Retina (tissue), 1 donor: ENCODE results near the gene CCR7.

ENCODE experiments used
- DNase-seq: peaks from one replicate; pipeline ENCODE4 v3.0.0-alpha.2; 2016

The CCR7 gene, protein sequence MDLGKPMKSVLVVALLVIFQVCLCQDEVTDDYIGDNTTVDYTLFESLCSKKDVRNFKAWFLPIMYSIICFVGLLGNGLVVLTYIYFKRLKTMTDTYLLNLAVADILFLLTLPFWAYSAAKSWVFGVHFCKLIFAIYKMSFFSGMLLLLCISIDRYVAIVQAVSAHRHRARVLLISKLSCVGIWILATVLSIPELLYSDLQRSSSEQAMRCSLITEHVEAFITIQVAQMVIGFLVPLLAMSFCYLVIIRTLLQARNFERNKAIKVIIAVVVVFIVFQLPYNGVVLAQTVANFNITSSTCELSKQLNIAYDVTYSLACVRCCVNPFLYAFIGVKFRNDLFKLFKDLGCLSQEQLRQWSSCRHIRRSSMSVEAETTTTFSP

GRCh38 chr17:40564883-40565768 lies at the start of gene CCR7:
TSS of gene CCR7 (minus strand) at chr17:40565472. CDS start at chr17:40565409, 63 bp downstream.
- no peak for DNase-seq

- no peak for DNase-seq
Measured at GRCh38 chr17:40614431-40615067, 49.3 kb upstream of the CCR7 start.

GRCh38 chr17:40613467-40614154 lies 48.3 kb upstream of the CCR7 start:
- DNase-seq, result no peak

DNA sequence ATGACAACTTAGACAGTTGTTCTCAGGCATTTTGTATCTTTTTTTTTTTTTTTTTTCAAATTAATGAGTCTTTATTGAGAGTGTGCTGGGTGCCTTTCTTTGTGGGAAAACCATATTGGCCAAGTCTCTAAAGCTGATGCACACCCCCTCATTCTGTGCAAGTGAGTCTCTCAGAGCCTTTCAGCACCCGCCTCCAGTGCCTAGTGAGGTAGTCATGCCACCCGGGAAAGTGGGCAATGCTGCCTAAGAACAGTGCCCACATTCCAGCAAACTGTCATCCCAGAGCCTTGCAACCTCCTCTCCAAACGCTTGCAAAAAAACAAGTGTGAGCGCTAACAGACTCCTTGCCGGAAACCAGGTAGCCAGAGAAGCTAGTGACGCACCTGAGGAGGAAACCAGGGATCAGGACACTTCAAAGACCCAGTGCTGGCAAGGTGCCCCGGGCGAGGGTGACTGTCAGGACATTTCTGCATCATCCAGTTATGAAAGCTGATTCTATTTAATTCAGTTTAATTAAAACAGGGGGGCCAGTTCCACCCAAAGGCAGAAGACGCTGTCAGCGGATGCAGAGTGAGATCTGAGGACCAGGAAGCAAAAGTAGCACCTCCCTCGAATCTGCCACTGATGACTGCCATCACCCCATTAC lies 47.5 kb upstream of the CCR7 start:
- no peak for DNase-seq

- no peak for DNase-seq
Measured at GRCh38 chr17:40611840-40612474, 46.7 kb upstream of the CCR7 start.

- no peak for DNase-seq
Measured at GRCh38 chr17:40610359-40610758, 45.1 kb upstream of the CCR7 start.

- no peak for DNase-seq
Measured at GRCh38 chr17:40608061-40608581, 42.8 kb upstream of the CCR7 start.

DNA sequence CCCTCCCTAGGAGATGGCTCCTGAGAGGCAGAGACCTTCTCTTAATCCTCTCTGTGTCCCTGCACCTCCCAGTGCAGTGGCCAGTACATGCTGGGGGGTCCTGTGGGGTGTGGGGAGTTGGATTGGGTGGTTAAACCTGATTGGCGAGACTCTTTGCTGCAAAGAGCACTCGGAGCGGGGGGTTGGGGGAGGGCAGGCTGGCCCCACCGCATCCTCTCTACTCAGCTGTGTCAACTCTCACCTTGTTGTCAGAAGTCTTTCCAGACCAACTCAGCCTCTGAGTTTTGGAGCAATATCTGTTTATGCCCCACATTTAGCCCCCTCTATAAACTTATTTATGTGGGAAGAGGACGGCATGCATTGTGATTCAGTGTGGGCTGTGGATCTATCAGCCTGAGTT lies 42.4 kb upstream of the CCR7 start:
- no peak for DNase-seq

- DNase-seq, result no peak
Measured at GRCh38 chr17:40606548-40607353, 41.5 kb upstream of the CCR7 start.

- no peak for DNase-seq
Measured at GRCh38 chr17:40605306-40605705, 40.0 kb upstream of the CCR7 start.

- no peak for DNase-seq
Measured at GRCh38 chr17:40604327-40605080, 39.2 kb upstream of the CCR7 start.

- no peak for DNase-seq
Measured at GRCh38 chr17:40602445-40603443, 37.5 kb upstream of the CCR7 start.

DNA sequence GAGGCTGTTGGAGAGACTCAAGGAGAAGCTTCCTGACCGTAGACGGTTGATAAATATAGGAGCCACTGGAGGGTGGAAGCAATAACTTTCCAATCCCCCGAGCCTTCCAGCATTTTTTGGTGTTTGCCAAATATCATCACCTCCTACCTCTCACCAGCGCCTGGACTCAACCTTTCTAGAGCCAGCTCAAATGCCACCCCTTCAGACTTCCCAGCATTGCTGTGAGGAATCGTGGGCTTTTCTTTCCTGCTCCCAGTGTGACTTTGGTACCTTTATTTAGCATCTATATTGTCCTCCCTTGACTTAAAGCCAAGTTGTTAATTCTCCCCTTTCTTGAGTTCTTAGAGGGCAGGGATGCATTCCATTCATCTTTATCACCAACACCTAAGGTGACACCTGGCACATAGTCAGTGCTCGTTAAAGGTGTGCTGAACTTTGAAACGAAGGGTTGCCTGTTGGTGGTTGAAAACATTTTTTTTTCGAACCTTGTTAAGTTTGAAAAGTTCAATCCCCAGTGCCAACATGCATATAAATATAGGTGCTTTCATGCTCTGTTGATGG lies 35.3 kb upstream of the CCR7 start:
- no peak for DNase-seq

DNA sequence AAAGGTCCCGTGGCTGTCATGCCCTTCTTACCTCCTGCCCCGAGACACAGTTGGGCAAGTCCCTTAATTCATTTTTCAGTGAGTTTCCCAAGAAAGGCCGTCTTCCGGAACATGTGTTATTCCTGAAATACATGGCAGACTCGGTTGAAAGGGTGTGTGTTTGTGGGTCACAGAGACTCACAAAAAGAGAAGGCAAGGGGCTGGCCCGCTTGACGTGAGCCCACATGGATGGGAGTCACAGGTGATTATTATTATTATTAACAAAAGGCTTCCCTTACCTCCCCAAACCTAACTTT lies 34.1 kb upstream of the CCR7 start:
- DNase-seq, result no peak

DNA sequence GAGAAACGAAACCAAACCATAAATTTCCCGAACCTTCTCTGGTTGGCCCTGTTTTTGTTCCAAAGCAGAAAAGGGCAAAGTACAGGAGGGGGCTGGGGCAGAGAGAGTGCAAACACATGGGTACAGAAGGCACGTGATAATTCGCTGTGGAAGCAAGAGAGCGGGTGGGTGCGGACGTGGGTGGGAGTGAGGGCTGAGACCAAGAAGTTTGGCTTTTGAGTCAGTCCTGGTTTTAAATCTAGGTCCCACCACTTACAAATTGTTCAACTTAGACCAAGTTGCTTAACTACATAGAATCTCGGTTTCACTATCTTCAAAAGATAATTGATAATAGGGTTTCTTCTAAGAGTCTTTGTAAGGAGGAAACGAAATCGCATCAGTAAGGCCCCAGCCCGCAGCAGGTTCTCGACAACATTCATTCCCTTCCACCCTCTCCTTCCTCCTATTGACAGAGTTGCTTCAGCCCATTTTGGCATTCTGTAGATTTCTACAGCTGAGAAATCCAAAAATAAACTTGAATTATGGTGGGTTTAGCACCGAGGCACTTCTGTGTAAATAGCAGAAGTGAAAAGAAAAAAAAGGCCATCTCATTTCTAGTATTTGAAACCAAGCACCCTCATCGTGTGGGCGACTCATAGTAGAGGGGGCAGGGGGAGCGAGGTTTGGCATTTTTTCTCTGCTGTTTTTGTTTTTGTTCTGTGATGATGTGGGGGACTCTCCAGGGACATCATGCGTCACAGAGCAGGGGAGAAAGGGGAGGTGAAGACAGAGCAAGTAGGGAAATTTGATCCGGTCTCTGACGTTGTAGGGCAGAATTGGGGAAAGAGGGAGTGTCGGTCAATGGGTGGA lies 33.6 kb upstream of the CCR7 start:
- no peak for DNase-seq

GRCh38 chr17:40598301-40598618 lies 33.0 kb upstream of the CCR7 start:
- DNase-seq, result no peak

- DNase-seq, result no peak
Measured at GRCh38 chr17:40597556-40598300, 32.5 kb upstream of the CCR7 start.
